Endothelial cell (in vitro differentiated cells): ENCODE data around the gene KRTAP19-1. TPM values are rescaled to one million over a fixed set of nuclear protein-coding genes. Genes with fewer than 3 reads are reported as not detected.

Experiments
- DNase-seq: peaks from one replicate; pipeline ENCODE4 v3.0.0; 2021; ENCODE audit warnings: low spot score
- H3K27ac Mint-ChIP-seq: one replicate; pipeline ENCODE4 v1.8.0; 2021; ENCODE audit warnings: mixed read lengths, inconsistent platforms; ENCODE audit not compliant: unreplicated experiment
- H3K27me3 Mint-ChIP-seq: one replicate; pipeline ENCODE4 v1.8.0; 2021; ENCODE audit warnings: mild to moderate bottlenecking, moderate library complexity, mixed read lengths, inconsistent platforms; ENCODE audit not compliant: unreplicated experiment
- H3K36me3 Mint-ChIP-seq: one replicate; pipeline ENCODE4 v1.8.0; 2021; ENCODE audit warnings: mild to moderate bottlenecking, low read depth, mixed read lengths, inconsistent platforms; ENCODE audit not compliant: unreplicated experiment
- H3K4me1 Mint-ChIP-seq: one replicate; pipeline ENCODE4 v1.8.0; 2021; ENCODE audit warnings: mild to moderate bottlenecking, mixed read lengths, inconsistent platforms; ENCODE audit not compliant: unreplicated experiment
- H3K4me3 Mint-ChIP-seq: one replicate; pipeline ENCODE4 v1.8.0; 2021; ENCODE audit warnings: mild to moderate bottlenecking, mixed read lengths, inconsistent platforms; ENCODE audit not compliant: unreplicated experiment
- H3K9me3 Mint-ChIP-seq: one replicate; pipeline ENCODE4 v1.8.0; 2021; ENCODE audit warnings: mixed read lengths, inconsistent platforms; ENCODE audit not compliant: unreplicated experiment
- CTCF ChIP-seq: fragments of 200-600 bp; sonication (generic); IDR thresholded peaks from one replicate; pipeline ENCODE4 v1.5.0; 2021; ENCODE audit warnings: antibody characterized with exemption; ENCODE audit not compliant: unreplicated experiment
- total RNA-seq: library from RNA; stranded (reverse); fragmentation: NEBNext Ultra II Directional; extraction: Animal tissue kit (Norgen Biotek cat#: 25700); gene quantifications from one replicate; pipeline ENCODE4 v1.2.1, GENCODE V29; 2021; ENCODE audit not compliant: unreplicated experiment

Gene KRTAP19-1
- total RNA-seq, 1 donor from 2014 or later, result not detected

DNA sequence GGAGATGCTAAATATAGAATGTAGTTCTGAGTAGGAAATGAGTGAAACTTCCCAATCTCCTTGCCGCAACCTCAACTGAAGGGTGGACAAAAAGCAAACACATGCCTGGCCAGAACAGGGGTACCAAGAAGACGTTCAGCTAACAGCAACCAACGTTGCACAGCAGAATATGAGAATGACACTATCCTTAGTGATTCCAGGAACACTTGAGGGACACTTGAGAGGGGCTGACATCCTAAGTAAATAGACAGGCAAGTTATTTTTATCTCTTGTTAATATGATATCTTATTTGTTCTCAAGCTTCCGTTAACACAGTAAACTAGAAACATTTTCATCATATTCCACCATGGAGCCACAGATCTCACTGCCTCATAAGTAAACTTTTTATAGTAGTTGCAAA is 908 bp downstream of the KRTAP19-1 start:
- no peak for TF ChIP-seq CTCF
- H3K9me3 Mint-ChIP-seq, result no peaks in the 10 kb centered on the region
- no peaks in the 10 kb centered on the region for H3K36me3 Mint-ChIP-seq
- H3K4me3 Mint-ChIP-seq, result no peak overlapping the region
- no peaks in the 10 kb centered on the region for H3K27me3 Mint-ChIP-seq
- no peak overlapping the region for H3K27ac Mint-ChIP-seq
- no peaks in the 10 kb centered on the region for H3K4me1 Mint-ChIP-seq
- no peak for DNase-seq

DNA sequence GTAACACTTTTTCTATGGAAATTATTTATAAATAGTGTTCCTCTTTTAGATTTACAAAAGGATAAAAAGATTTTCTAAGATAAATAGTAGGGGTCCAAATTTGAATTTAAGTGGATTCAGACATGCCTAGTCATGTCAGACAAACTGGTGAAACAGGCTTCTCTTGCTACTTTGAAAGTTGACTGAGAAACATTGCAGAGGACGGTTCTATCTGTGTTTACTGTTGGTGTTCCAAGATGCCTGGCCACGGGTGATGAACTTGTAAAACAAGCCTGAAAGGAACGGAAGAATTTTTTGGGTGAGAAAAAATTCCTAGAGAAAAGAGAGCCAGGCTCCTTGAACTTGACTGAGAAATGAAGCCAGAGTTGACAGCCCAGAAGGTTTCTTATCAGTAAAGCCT is 2.2 kb downstream of the KRTAP19-1 start:
- H3K36me3 Mint-ChIP-seq, result no peaks in the 10 kb centered on the region
- no peaks in the 10 kb centered on the region for H3K27me3 Mint-ChIP-seq
- DNase-seq, result no peak
- no peak for TF ChIP-seq CTCF
- H3K4me3 Mint-ChIP-seq, result no peak overlapping the region
- H3K9me3 Mint-ChIP-seq, result no peaks in the 10 kb centered on the region
- H3K4me1 Mint-ChIP-seq, result no peaks in the 10 kb centered on the region
- no peak overlapping the region for H3K27ac Mint-ChIP-seq

GRCh38 chr21:30468900-30469714 is 11.1 kb downstream of the KRTAP19-1 start:
- Mint-ChIP-seq H3K27ac (no peak overlapping the region), H3K36me3 (no peaks in the 10 kb centered on the region), H3K4me3 (no peak overlapping the region), H3K27me3 (peaks cover 2% of the 10 kb centered on the region), H3K4me1 (no peaks in the 10 kb centered on the region), H3K9me3 (no peaks in the 10 kb centered on the region)
- DNase-seq, result no peak
- TF ChIP-seq CTCF, result no peak

DNA sequence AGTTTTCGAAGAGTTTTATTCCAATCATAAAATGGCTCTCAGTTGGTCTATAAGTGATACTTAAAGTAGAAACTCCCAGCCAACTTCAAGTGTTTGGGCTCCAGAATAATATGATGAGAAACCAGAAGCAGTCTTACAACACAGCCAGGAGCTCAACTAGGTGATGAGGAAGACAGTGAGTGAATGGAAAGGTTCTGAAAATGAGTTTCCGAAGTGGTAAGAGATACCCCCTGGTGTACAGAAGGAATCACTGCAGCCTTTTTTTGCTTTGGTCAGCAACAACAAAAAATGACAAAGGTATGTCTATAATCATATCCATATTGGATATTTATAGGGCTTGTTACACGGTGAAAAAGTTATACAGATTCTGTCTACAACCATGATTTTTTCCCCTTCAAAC is 16.5 kb downstream of the KRTAP19-1 start:
- no peaks in the 10 kb centered on the region for H3K27me3 Mint-ChIP-seq
- no peaks in the 10 kb centered on the region for H3K36me3 Mint-ChIP-seq
- no peak overlapping the region for H3K4me3 Mint-ChIP-seq
- H3K9me3 Mint-ChIP-seq, result no peaks in the 10 kb centered on the region
- no peak overlapping the region for H3K27ac Mint-ChIP-seq
- no peaks in the 10 kb centered on the region for H3K4me1 Mint-ChIP-seq
- TF ChIP-seq CTCF, result peak; percentile 79
- DNase-seq, result no peak

GRCh38 chr21:30448514-30448913 is 31.7 kb downstream of the KRTAP19-1 start:
- Mint-ChIP-seq H3K36me3 (no peaks in the 10 kb centered on the region), H3K4me3 (no peak overlapping the region), H3K9me3 (no peaks in the 10 kb centered on the region), H3K4me1 (peaks cover 18% of the 10 kb centered on the region), H3K27ac (no peak overlapping the region), H3K27me3 (no peaks in the 10 kb centered on the region)
- DNase-seq, result no peak
- no peak for TF ChIP-seq CTCF
